ENCODE results near the gene PTMA. TPM values are rescaled to one million over a fixed set of nuclear protein-coding genes. Genes with fewer than 3 reads are reported as not detected.

PTMA gene
- total RNA-seq, 5 donors from 2014 or later (not counting 1 experiment from before 2014, with no cell fraction given), result 1,067 to 1,378 (median 1,149) TPM

GRCh38 chr2:231674587-231675338, 33.6 kb upstream of the PTMA start:
- H3K36me3 ChIP-seq (ENCODE audit: control insufficient read depth in 2 of 2, extremely low read depth in 1 of 2, insufficient read depth in 1 of 2, low read length in 1 of 2), result no peaks in the 10 kb centered on the region
- DNase-seq (peak in 30 of 35 experiments; percentile 8 to 66 (median 36)), ATAC-seq (replicated peaks in 1 of 4) (peak; percentile 65 to 71 (median 68))
- 39% methylated on average over 16 of the region's 20 CpGs for WGBS (ENCODE audit: insufficient coverage)
- no peaks in the 10 kb centered on the region for H3K36me3 Mint-ChIP-seq
- no peaks in the 10 kb centered on the region for H3K9me3 Mint-ChIP-seq
- no peak overlapping the region for H3K27ac ChIP-seq (ENCODE audit: low read length)
- ChIA-PET POLR2A (no interaction called here), CTCF (interaction anchor here (0.5 to 6.0 kb wide), 18 partner anchors 10 to 158 kb away, joined by 3 to 150 read pairs (median 4); no protein-coding TSS in a partner anchor)
- H3K27me3 Mint-ChIP-seq, result peaks cover 0 to 4% of the 10 kb centered on the region in 2 donors
- peaks cover 2 to 12% of the 10 kb centered on the region in 2 experiments for H3K4me1 ChIP-seq (ENCODE audit: control insufficient read depth in 1 of 2, extremely low read depth in 1 of 2, insufficient read depth in 2 of 2, low read length in 2 of 2)
- H3K9me3 ChIP-seq, result no peaks in the 10 kb centered on the region
- H3K27ac Mint-ChIP-seq, result no peak overlapping the region
- no peak overlapping the region for H3K4me3 ChIP-seq (ENCODE audit: control insufficient read depth in 1 of 2, extremely low read depth in 1 of 2, low read length in 1 of 2)
- H3K4me1 Mint-ChIP-seq, result peaks cover 6 to 8% (median 8%) of the 10 kb centered on the region in 3 donors
- no peak overlapping the region for H3K4me3 Mint-ChIP-seq
- H3K27me3 ChIP-seq (replicated peaks in 1 of 2; ENCODE audit: control insufficient read depth in 2 of 2, extremely low read depth in 1 of 2, insufficient read depth in 2 of 2, low read length in 1 of 2), result peaks cover 0 to 39% of the 10 kb centered on the region in 2 experiments

DNA sequence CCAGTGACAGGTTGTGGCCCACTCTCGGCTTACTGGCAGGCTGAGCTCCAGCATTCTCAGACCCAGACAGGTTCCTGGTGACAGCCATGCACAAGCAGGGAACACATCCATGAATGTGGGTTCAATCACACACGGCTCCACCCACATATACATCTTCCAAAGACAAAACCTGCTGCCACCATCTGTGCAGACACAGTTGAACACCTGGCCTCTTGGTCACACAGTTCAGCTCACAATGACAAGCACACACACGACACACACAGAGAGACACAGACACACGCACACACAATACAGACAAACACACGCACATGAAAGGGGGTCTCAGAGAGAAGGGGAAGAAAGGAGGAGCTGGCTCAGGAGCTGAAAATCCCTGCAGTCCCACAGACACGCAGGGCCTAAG, 32.1 kb upstream of the PTMA start:
- no peaks in the 10 kb centered on the region for H3K36me3 ChIP-seq (ENCODE audit: control insufficient read depth in 2 of 2, extremely low read depth in 1 of 2, insufficient read depth in 1 of 2, low read length in 1 of 2)
- ATAC-seq (replicated peaks in 1 of 4) (no peak), DNase-seq (no peak)
- H3K4me1 Mint-ChIP-seq, result peaks cover 6 to 12% (median 8%) of the 10 kb centered on the region in 3 donors
- CTCF ChIA-PET, result interaction anchor here (0.6 to 6.0 kb wide), 11 partner anchors 10 to 1472 kb away, joined by 3 to 150 read pairs (median 6); no protein-coding TSS in a partner anchor
- H3K36me3 Mint-ChIP-seq, result no peaks in the 10 kb centered on the region
- no peaks in the 10 kb centered on the region for H3K9me3 ChIP-seq
- H3K9me3 Mint-ChIP-seq, result no peaks in the 10 kb centered on the region
- peaks cover 0 to 11% of the 10 kb centered on the region in 2 donors for H3K27me3 Mint-ChIP-seq
- no peak overlapping the region for H3K27ac ChIP-seq (ENCODE audit: low read length)
- H3K4me1 ChIP-seq (ENCODE audit: control insufficient read depth in 1 of 2, extremely low read depth in 1 of 2, insufficient read depth in 2 of 2, low read length in 2 of 2), result peaks cover 1 to 12% of the 10 kb centered on the region in 2 experiments
- POLR2A ChIA-PET, result no interaction called here
- H3K4me3 ChIP-seq (ENCODE audit: control insufficient read depth in 1 of 2, extremely low read depth in 1 of 2, low read length in 1 of 2), result no peak overlapping the region
- no peak overlapping the region for H3K4me3 Mint-ChIP-seq
- H3K27me3 ChIP-seq (replicated peaks in 1 of 2; ENCODE audit: control insufficient read depth in 2 of 2, extremely low read depth in 1 of 2, insufficient read depth in 2 of 2, low read length in 1 of 2), result peaks cover 0 to 49% of the 10 kb centered on the region in 2 experiments
- WGBS (ENCODE audit: insufficient coverage), result 77% methylated on average over 3 of the region's 6 CpGs
- H3K27ac Mint-ChIP-seq, result no peak overlapping the region

- Histone ChIP-seq H3K9me3 (no peaks in the 10 kb centered on the region), H3K27ac (ENCODE audit: low read length) (no peak overlapping the region), H3K27me3 (replicated peaks in 1 of 2; ENCODE audit: control insufficient read depth in 2 of 2, extremely low read depth in 1 of 2, insufficient read depth in 2 of 2, low read length in 1 of 2) (peaks cover 0 to 55% of the 10 kb centered on the region in 2 experiments), H3K36me3 (ENCODE audit: control insufficient read depth in 2 of 2, extremely low read depth in 1 of 2, insufficient read depth in 1 of 2, low read length in 1 of 2) (no peaks in the 10 kb centered on the region), H3K4me1 (ENCODE audit: control insufficient read depth in 1 of 2, extremely low read depth in 1 of 2, insufficient read depth in 2 of 2, low read length in 2 of 2) (peaks cover 0 to 12% of the 10 kb centered on the region in 2 experiments), H3K4me3 (ENCODE audit: control insufficient read depth in 1 of 2, extremely low read depth in 1 of 2, low read length in 1 of 2) (no peak overlapping the region)
- Mint-ChIP-seq H3K4me1 (peaks cover 11 to 17% (median 11%) of the 10 kb centered on the region in 3 donors), H3K36me3 (no peaks in the 10 kb centered on the region), H3K27ac (no peak overlapping the region), H3K4me3 (no peak overlapping the region), H3K9me3 (no peaks in the 10 kb centered on the region), H3K27me3 (peaks cover 13 to 24% of the 10 kb centered on the region in 2 donors)
- CTCF ChIA-PET, result interaction anchor here (0.6 to 6.0 kb wide), 24 partner anchors 10 to 109 kb away, joined by 3 to 150 read pairs (median 4); partner anchors contain the start of gene COPS7B (in 1 of the 2)
- 15% methylated on average over 3 of the region's 8 CpGs for WGBS (ENCODE audit: insufficient coverage)
- peak; percentile 62 to 93 (median 81) for DNase-seq
- peak; percentile 76 to 80 (median 78) for ATAC-seq (replicated peaks in 1 of 4)
- POLR2A ChIA-PET, result interaction anchor here (0.6 to 1.0 kb wide), 3 partner anchors 34 to 37 kb away, joined by 3 to 4 read pairs (median 4); no protein-coding TSS in a partner anchor
Observed at GRCh38 chr2:231677632-231678104, 30.7 kb upstream of the PTMA start.

GRCh38 chr2:231679908-231680284, 28.4 kb upstream of the PTMA start:
- H3K27ac Mint-ChIP-seq, result no peak overlapping the region
- DNase-seq (no peak), ATAC-seq (replicated peaks in 1 of 4) (no peak)
- H3K4me3 Mint-ChIP-seq, result peak overlapping the region in 1 of 3 donors; percentile 50
- H3K36me3 ChIP-seq (ENCODE audit: control insufficient read depth in 2 of 2, extremely low read depth in 1 of 2, insufficient read depth in 1 of 2, low read length in 1 of 2), result no peaks in the 10 kb centered on the region
- no peaks in the 10 kb centered on the region for H3K9me3 Mint-ChIP-seq
- ChIA-PET CTCF (interaction anchor here (0.6 to 6.0 kb wide), 5 partner anchors 34 to 68 kb away, joined by 3 to 91 read pairs (median 4); no protein-coding TSS in a partner anchor), POLR2A (interaction anchor here in 1 of 2 donors (0.5 kb wide), 1 partner anchor 37 kb away, joined by 3 read pairs; no protein-coding TSS in a partner anchor)
- peaks cover 2 to 7% of the 10 kb centered on the region in 2 experiments for H3K4me1 ChIP-seq (ENCODE audit: control insufficient read depth in 1 of 2, extremely low read depth in 1 of 2, insufficient read depth in 2 of 2, low read length in 2 of 2)
- peaks cover 10 to 17% (median 11%) of the 10 kb centered on the region in 3 donors for H3K4me1 Mint-ChIP-seq
- H3K27ac ChIP-seq (ENCODE audit: low read length), result no peak overlapping the region
- H3K36me3 Mint-ChIP-seq, result no peaks in the 10 kb centered on the region
- peaks cover 14 to 26% of the 10 kb centered on the region in 2 donors for H3K27me3 Mint-ChIP-seq
- no peaks in the 10 kb centered on the region for H3K9me3 ChIP-seq
- H3K4me3 ChIP-seq (ENCODE audit: control insufficient read depth in 1 of 2, extremely low read depth in 1 of 2, low read length in 1 of 2), result no peak overlapping the region
- WGBS (ENCODE audit: insufficient coverage), result 100% methylated on average over 4 of the region's 11 CpGs
- peaks cover 0 to 50% of the 10 kb centered on the region in 2 experiments for H3K27me3 ChIP-seq (replicated peaks in 1 of 2; ENCODE audit: control insufficient read depth in 2 of 2, extremely low read depth in 1 of 2, insufficient read depth in 2 of 2, low read length in 1 of 2)

GRCh38 chr2:231680285-231680991, 27.9 kb upstream of the PTMA start:
- H3K9me3 Mint-ChIP-seq, result no peaks in the 10 kb centered on the region
- H3K27me3 Mint-ChIP-seq, result peaks cover 14 to 26% of the 10 kb centered on the region in 2 donors
- Histone ChIP-seq H3K27me3 (replicated peaks in 1 of 2; ENCODE audit: control insufficient read depth in 2 of 2, extremely low read depth in 1 of 2, insufficient read depth in 2 of 2, low read length in 1 of 2) (peaks cover 0 to 49% of the 10 kb centered on the region in 2 experiments), H3K4me3 (ENCODE audit: control insufficient read depth in 1 of 2, extremely low read depth in 1 of 2, low read length in 1 of 2) (no peak overlapping the region), H3K27ac (ENCODE audit: low read length) (no peak overlapping the region), H3K9me3 (no peaks in the 10 kb centered on the region), H3K36me3 (ENCODE audit: control insufficient read depth in 2 of 2, extremely low read depth in 1 of 2, insufficient read depth in 1 of 2, low read length in 1 of 2) (no peaks in the 10 kb centered on the region), H3K4me1 (ENCODE audit: control insufficient read depth in 1 of 2, extremely low read depth in 1 of 2, insufficient read depth in 2 of 2, low read length in 2 of 2) (peaks cover 2 to 4% of the 10 kb centered on the region in 2 experiments)
- no peak overlapping the region for H3K27ac Mint-ChIP-seq
- no peak for DNase-seq
- H3K4me3 Mint-ChIP-seq, result peak overlapping the region in 1 of 3 donors; percentile 50
- H3K4me1 Mint-ChIP-seq, result peaks cover 8 to 15% (median 11%) of the 10 kb centered on the region in 3 donors
- WGBS (ENCODE audit: insufficient coverage), result 67% methylated on average over 38 of the region's 39 CpGs
- ChIA-PET CTCF (interaction anchor here (1.0 to 6.0 kb wide), 4 partner anchors 33 to 69 kb away, joined by 3 to 91 read pairs (median 4); no protein-coding TSS in a partner anchor), POLR2A (interaction anchor here in 1 of 2 donors (0.5 to 0.6 kb wide), 2 partner anchors 37 to 68 kb away, joined by 3 to 7 read pairs; no protein-coding TSS in a partner anchor)
- no peak for ATAC-seq (replicated peaks in 1 of 4)
- no peaks in the 10 kb centered on the region for H3K36me3 Mint-ChIP-seq

Measured in T-cell (primary cell).